GM19035 (cell line): ENCODE results near the gene FCHO2.
"Not testable (repeated sequence)": the region's sequence is repeated elsewhere in the genome, so short reads cannot be mapped to it uniquely, and the experiment has no call there.

ENCODE experiments used
- ATAC-seq: cut with Tn5 transposase; IDR thresholded peaks from one replicate; pipeline ENCODE4 v1.9.1; 2021; ENCODE audit not compliant: unreplicated experiment

The FCHO2 gene

GRCh38 chr5:72955143-72955767 lies 586 bp upstream of the FCHO2 start:
- ATAC-seq = peak; percentile 44

- peak; percentile 38 for ATAC-seq
These were observed 691 bp downstream of the FCHO2 start for GRCh38 chr5:72956324-72957140.

GRCh38 chr5:72957337-72957736 lies 1.5 kb downstream of the FCHO2 start:
- no peak for ATAC-seq

- ATAC-seq = no peak
These were observed 3.4 kb downstream of the FCHO2 start for GRCh38 chr5:72959257-72959656.

- ATAC-seq = not testable (repeated sequence)
These were observed 18.6 kb downstream of the FCHO2 start for GRCh38 chr5:72974481-72974880.

- ATAC-seq = not testable (repeated sequence)
These were observed 21.0 kb downstream of the FCHO2 start for GRCh38 chr5:72976810-72977209.

GRCh38 chr5:72985719-72986118 lies 29.9 kb downstream of the FCHO2 start:
- ATAC-seq = no peak

- ATAC-seq = no peak
These were observed 32.9 kb downstream of the FCHO2 start for GRCh38 chr5:72988769-72989168.

GRCh38 chr5:72991394-72991793 lies 35.6 kb downstream of the FCHO2 start:
- no peak for ATAC-seq

- ATAC-seq = no peak
These were observed 38.7 kb downstream of the FCHO2 start for GRCh38 chr5:72994578-72994977.

GRCh38 chr5:72996632-72997031 lies 40.8 kb downstream of the FCHO2 start:
- no peak for ATAC-seq

GRCh38 chr5:72999916-73000315 lies 44.1 kb downstream of the FCHO2 start:
- ATAC-seq = no peak

GRCh38 chr5:73005886-73006285 lies 50.0 kb downstream of the FCHO2 start:
- ATAC-seq = no peak

GRCh38 chr5:73007051-73007450 lies 51.2 kb downstream of the FCHO2 start:
- no peak for ATAC-seq

GRCh38 chr5:73008831-73009230 lies 53.0 kb downstream of the FCHO2 start:
- no peak for ATAC-seq

GRCh38 chr5:73011612-73012011 lies 55.8 kb downstream of the FCHO2 start:
- ATAC-seq = not testable (repeated sequence)

GRCh38 chr5:73018892-73019291 lies 63.1 kb downstream of the FCHO2 start:
- no peak for ATAC-seq

- ATAC-seq = no peak
These were observed 63.9 kb downstream of the FCHO2 start for GRCh38 chr5:73019766-73020165.

GRCh38 chr5:73022471-73023169 lies 66.8 kb downstream of the FCHO2 start:
- no peak for ATAC-seq

GRCh38 chr5:73024946-73025544 lies 69.2 kb downstream of the FCHO2 start:
- ATAC-seq = not testable (repeated sequence)

GRCh38 chr5:73027361-73027760 lies 71.5 kb downstream of the FCHO2 start:
- no peak for ATAC-seq
